IMR-90 (cell line): ENCODE data around the gene SLC35E4. TPM values are rescaled to one million over a fixed set of nuclear protein-coding genes. Genes with fewer than 3 reads are reported as not detected.

Source experiments
- polyA plus RNA-seq, 3 experiments: library from polyadenylated mRNA; depleted of rRNA; stranded (reverse); fragments of >200 nt; gene quantifications; 2 replicates each; pipeline ENCODE4 v1.2.3, GENCODE V29; 2012; ENCODE audit warnings: low replicate concordance in 1 of 3
- total RNA-seq: library from RNA; depleted of rRNA; stranded (reverse); fragments of >200 nt; gene quantifications from 2 replicates; pipeline ENCODE4 v1.2.3, GENCODE V29; 2012; rRNA removed

SLC35E4 gene
- total and polyA plus RNA-seq, 2 of the 4 experiments (the other 2 are of a cell fraction), result 5.7 to 6.8 TPM

Other genes starting within 250 kb of the SLC35E4 start
- gene RNF215, start 248.4 kb upstream of the SLC35E4 start, total RNA-seq, result 13.6 and 15.8 TPM in 2 replicates
- 21.4 and 21.9 TPM in 2 replicates for gene RNF215, start 248.4 kb upstream of the SLC35E4 start, polyA plus RNA-seq (2012; rRNA removed)
- 37.8 and 54.8 TPM in 2 replicates for gene SEC14L2, start 238.8 kb upstream of the SLC35E4 start, total RNA-seq
- 24.0 and 38.7 TPM in 2 replicates for gene SEC14L2, start 238.8 kb upstream of the SLC35E4 start, polyA plus RNA-seq (2012; rRNA removed)
- 5.6 and 7.3 TPM in 2 replicates for gene MTFP1, start 210.0 kb upstream of the SLC35E4 start, total RNA-seq
- gene MTFP1, start 210.0 kb upstream of the SLC35E4 start, polyA plus RNA-seq (2012; rRNA removed), result 7.7 and 8.1 TPM in 2 replicates
- not detected in 2 replicates for gene SEC14L3, start 163.8 kb upstream of the SLC35E4 start, total RNA-seq
- not detected in 2 replicates for gene SEC14L3, start 163.8 kb upstream of the SLC35E4 start, polyA plus RNA-seq (2012; rRNA removed)
- not detected in 2 replicates for gene SEC14L4, start 130.1 kb upstream of the SLC35E4 start, total RNA-seq
- not detected in 2 replicates for gene SEC14L4, start 130.1 kb upstream of the SLC35E4 start, polyA plus RNA-seq (2012; rRNA removed)
- not detected in 2 replicates for gene SEC14L6, start 89.0 kb upstream of the SLC35E4 start, total RNA-seq
- 0.09 TPM in 1 of 2 replicates, not detected in the other for gene SEC14L6, start 89.0 kb upstream of the SLC35E4 start, polyA plus RNA-seq (2012; rRNA removed)
- not detected in 2 replicates for gene GAL3ST1, start 61.1 kb upstream of the SLC35E4 start, total RNA-seq
- gene GAL3ST1, start 61.1 kb upstream of the SLC35E4 start, polyA plus RNA-seq (2012; rRNA removed), result not detected in 2 replicates
- 118 and 142 TPM in 2 replicates for gene PES1, start 43.9 kb upstream of the SLC35E4 start, total RNA-seq
- 113 and 120 TPM in 2 replicates for gene PES1, start 43.9 kb upstream of the SLC35E4 start, polyA plus RNA-seq (2012; rRNA removed)
- gene TCN2, start 28.6 kb upstream of the SLC35E4 start, total RNA-seq, result 0.56 and 1.3 TPM in 2 replicates
- gene TCN2, start 28.6 kb upstream of the SLC35E4 start, polyA plus RNA-seq (2012; rRNA removed), result 3.6 and 4.0 TPM in 2 replicates
- 12.2 and 14.9 TPM in 2 replicates for gene DUSP18, start 32.1 kb downstream of the SLC35E4 start, total RNA-seq
- 14.3 and 14.9 TPM in 2 replicates for gene DUSP18, start 32.1 kb downstream of the SLC35E4 start, polyA plus RNA-seq (2012; rRNA removed)
- gene OSBP2, start 59.1 kb downstream of the SLC35E4 start, total RNA-seq, result 1.7 and 2.2 TPM in 2 replicates
- 1.8 and 2.2 TPM in 2 replicates for gene OSBP2, start 59.1 kb downstream of the SLC35E4 start, polyA plus RNA-seq (2012; rRNA removed)